H1 (cell line): ENCODE data around the gene AKAP12. TPM values are rescaled to one million over a fixed set of nuclear protein-coding genes. Genes with fewer than 3 reads are reported as not detected.

ENCODE experiments used
- CTCF ChIA-PET: fragments of 300-600 bp; sonication (Branson Sonifier 250); formaldehyde crosslinking; loops from one replicate; lab custom pipeline; 2021; ENCODE audit not compliant: partially characterized antibody; lab: Charles Lee
- POLR2A ChIA-PET: fragments of 300-600 bp; sonication (Branson Sonifier 250); formaldehyde crosslinking; loops from one replicate; lab custom pipeline; 2021; ENCODE audit warnings: inconsistent platforms; ENCODE audit not compliant: partially characterized antibody; lab: Charles Lee
- DNase-seq, 2 experiments: peaks; one replicate each; pipeline versions ENCODE4 v3.0.0 to v3.0.0-alpha.2; 2010 to 2022; ENCODE audit warnings: low spot score in 2 of 2, low read depth in 1 of 2, mixed read lengths in 1 of 2
- FAIRE-seq: peaks from 2 replicates; lab custom pipeline; 2011; peaks lifted over from hg19 to GRCh38; lab: Jason Lieb, UNC
- H2AFZ ChIP-seq: 2 replicates; pipeline ENCODE4 v1.8.1; 2012; ENCODE audit warnings: low read length, inconsistent platforms
- H2AK5ac ChIP-seq: 2 replicates; pipeline ENCODE4 v1.6.1; 2013; ENCODE audit warnings: low read depth, low read length
- H2BK120ac ChIP-seq: replicated peaks from 2 replicates; pipeline ENCODE3; 2013; ENCODE audit warnings: low read depth, low read length, inconsistent platforms
- H2BK12ac ChIP-seq: 2 replicates; pipeline ENCODE4 v1.6.1; 2013; ENCODE audit warnings: low read depth, low read length
- H2BK15ac ChIP-seq: 2 replicates; pipeline ENCODE4 v1.6.1; 2013; ENCODE audit warnings: low read length
- H2BK20ac ChIP-seq: 2 replicates; pipeline ENCODE4 v1.6.1; 2013; ENCODE audit warnings: low read length
- H2BK5ac ChIP-seq: 2 replicates; pipeline ENCODE4 v1.6.1; 2013; ENCODE audit warnings: low read depth, low read length
- H3K14ac ChIP-seq: 2 replicates; pipeline ENCODE4 v1.6.1; 2013; ENCODE audit warnings: inconsistent platforms; ENCODE audit not compliant: insufficient read length
- H3K18ac ChIP-seq: 2 replicates; pipeline ENCODE4 v1.6.1; 2013; ENCODE audit warnings: low read length; ENCODE audit errors: extremely low read depth
- H3K23ac ChIP-seq: 2 replicates; pipeline ENCODE4 v1.6.1; 2013; ENCODE audit warnings: inconsistent platforms; ENCODE audit not compliant: insufficient read length
- H3K23me2 ChIP-seq: 2 replicates; pipeline ENCODE4 v1.6.1; 2013; ENCODE audit warnings: low read depth, low read length
- H3K27ac ChIP-seq: 2 replicates; pipeline ENCODE4 v1.6.1; 2011; ENCODE audit warnings: low read depth, low read length, inconsistent platforms
- H3K27me3 ChIP-seq, 4 experiments: replicated peaks in 1 of 4; 1 replicate in 1 of 4; 2 replicates in 3 of 4; pipeline versions ENCODE4 v1.6.1 to v1.8.1; 2011 to 2013; ENCODE audit warnings: low read length in 3 of 4, mild to moderate bottlenecking in 3 of 4, inconsistent platforms in 2 of 4, mixed read lengths in 2 of 4, moderate library complexity in 1 of 4; ENCODE audit not compliant: control insufficient read depth in 3 of 4, insufficient read depth in 3 of 4; ENCODE audit errors: extremely low read depth in 1 of 4
- H3K36me3 ChIP-seq, 4 experiments: 2 replicates each; pipeline versions ENCODE4 v1.6.1 to v1.8.1; 2011 to 2013; ENCODE audit warnings: mild to moderate bottlenecking in 4 of 4, low read length in 3 of 4, moderate library complexity in 2 of 4, control low read depth in 1 of 4, inconsistent platforms in 1 of 4; ENCODE audit not compliant: insufficient read depth in 4 of 4, control insufficient read depth in 2 of 4
- H3K4ac ChIP-seq: replicated peaks from 2 replicates; pipeline ENCODE3; 2013; ENCODE audit warnings: low read length, low read depth, mixed read lengths, inconsistent platforms; ENCODE audit not compliant: insufficient read length
- H3K4me1 ChIP-seq, 4 experiments: replicated peaks in 1 of 4; 1 replicate in 1 of 4; 2 replicates in 3 of 4; pipeline versions ENCODE4 v1.6.1 to v1.8.1; 2011 to 2013; ENCODE audit warnings: low read length in 3 of 4, inconsistent platforms in 2 of 4, mixed read lengths in 1 of 4; ENCODE audit not compliant: insufficient read depth in 4 of 4, control insufficient read depth in 3 of 4
- H3K4me2 ChIP-seq, 2 experiments: 2 replicates each; pipeline versions ENCODE4 v1.6.1 to v1.8.1; 2011 to 2013; ENCODE audit warnings: low read depth in 2 of 2, low read length in 2 of 2, control low read depth in 1 of 2, inconsistent platforms in 1 of 2, mild to moderate bottlenecking in 1 of 2; ENCODE audit not compliant: insufficient read depth in 1 of 2
- H3K4me3 ChIP-seq, 4 experiments: fragments of 200-600, 300-600 bp in 1 of 4; sonication (generic), shearing (Covaris generic), sonication (Bioruptor Twin) in 1 of 4; 2 replicates each; pipeline versions ENCODE4 v1.5.1 to v1.8.1; 2011 to 2016; ENCODE audit warnings: low read length in 4 of 4, low read depth in 3 of 4, control low read depth in 2 of 4, inconsistent platforms in 2 of 4, mild to moderate bottlenecking in 2 of 4, mixed read lengths in 1 of 4, moderate library complexity in 1 of 4; ENCODE audit not compliant: insufficient read depth in 2 of 4; ENCODE audit errors: extremely low read depth in 1 of 4
- H3K56ac ChIP-seq: replicated peaks from 2 replicates; pipeline ENCODE3; 2013; ENCODE audit warnings: low read depth, mild to moderate bottlenecking, mixed read lengths, low read length, inconsistent platforms; ENCODE audit not compliant: insufficient read length
- H3K79me1 ChIP-seq: 2 replicates; pipeline ENCODE4 v1.6.1; 2013; ENCODE audit warnings: low read depth, low read length, control low read depth
- H3K79me2 ChIP-seq, 2 experiments: 2 replicates each; pipeline versions ENCODE4 v1.6.1 to v1.8.1; 2012 to 2013; ENCODE audit warnings: low read length in 2 of 2, mild to moderate bottlenecking in 2 of 2, inconsistent platforms in 1 of 2; ENCODE audit not compliant: insufficient read depth in 2 of 2, control insufficient read depth in 1 of 2
- H3K9ac ChIP-seq, 4 experiments: replicated peaks in 1 of 4; 1 replicate in 1 of 4; 2 replicates in 3 of 4; pipeline versions ENCODE4 v1.6.1 to v1.8.1; 2011 to 2013; ENCODE audit warnings: low read depth in 3 of 4, low read length in 3 of 4, control low read depth in 2 of 4, mild to moderate bottlenecking in 2 of 4, moderate library complexity in 2 of 4, inconsistent platforms in 1 of 4; ENCODE audit errors: extremely low read depth in 1 of 4
- H3K9me3 ChIP-seq, 2 experiments: 2 replicates each; pipeline versions ENCODE4 v1.6.1 to v1.8.1; 2012 to 2013; ENCODE audit warnings: mild to moderate bottlenecking in 2 of 2, moderate library complexity in 2 of 2, control low read depth in 1 of 2, inconsistent platforms in 1 of 2, low read depth in 1 of 2, low read length in 1 of 2, mixed read lengths in 1 of 2; ENCODE audit not compliant: insufficient read depth in 2 of 2
- H4K20me1 ChIP-seq, 2 experiments: replicated peaks in 1 of 2; 2 replicates each; pipeline versions ENCODE3 to v1.8.1; 2011 to 2013; ENCODE audit warnings: inconsistent platforms in 2 of 2, low read length in 2 of 2, mild to moderate bottlenecking in 1 of 2; ENCODE audit not compliant: insufficient read depth in 2 of 2, control insufficient read depth in 1 of 2
- H4K5ac ChIP-seq: 2 replicates; pipeline ENCODE4 v1.6.1; 2013; ENCODE audit warnings: low read length, low read depth, mixed read lengths, inconsistent platforms; ENCODE audit not compliant: insufficient read length
- H4K8ac ChIP-seq: 2 replicates; pipeline ENCODE4 v1.8.0; 2013; ENCODE audit warnings: mild to moderate bottlenecking, moderate library complexity, low read length, inconsistent platforms; ENCODE audit not compliant: insufficient read depth; ENCODE audit errors: extremely low read depth
- H4K91ac ChIP-seq: replicated peaks from 2 replicates; pipeline ENCODE3; 2013; ENCODE audit warnings: low read length, mixed read lengths, inconsistent platforms; ENCODE audit not compliant: insufficient read length
- ATF3 ChIP-seq: IDR thresholded peaks from 2 replicates; pipeline ENCODE4 v1.6.1; 2011; ENCODE audit warnings: low read depth, mild to moderate bottlenecking, low read length; ENCODE audit not compliant: insufficient read depth
- CBX8 ChIP-seq: fragments of 300-800, 300-1000 bp; sonication (generic); IDR thresholded peaks from 2 replicates; pipeline ENCODE4 v1.7.1; 2016; ENCODE audit warnings: low read depth, low read length, borderline replicate concordance
- CHD1 ChIP-seq: IDR thresholded peaks from 2 replicates; pipeline ENCODE4 v1.6.1; 2012; ENCODE audit warnings: low read depth, low read length, improper control_type of control experiment
- KDM4A ChIP-seq: IDR thresholded peaks from one replicate; pipeline ENCODE4 v1.7.1; 2012; ENCODE audit warnings: low read depth, mild to moderate bottlenecking, moderate library complexity, low read length, inconsistent platforms; ENCODE audit not compliant: severe bottlenecking
- PHF8 ChIP-seq: fragments of 200-600 bp; sonication (generic); conservative IDR thresholded peaks from 2 replicates; pipeline ENCODE4 v1.7.1; 2012; ENCODE audit warnings: low read depth, mild to moderate bottlenecking, inconsistent platforms, low read length, moderate library complexity
- POLR2AphosphoS5 ChIP-seq: IDR thresholded peaks from 2 replicates; pipeline ENCODE4 v1.6.1; 2011; ENCODE audit warnings: low read depth, low read length
- SIN3A ChIP-seq, 2 experiments: IDR thresholded peaks in 1 of 2; conservative IDR thresholded peaks in 1 of 2; 2 replicates each; pipeline ENCODE4 v1.6.1; 2011 to 2012; ENCODE audit warnings: low read length in 2 of 2, improper control_type of control experiment in 1 of 2, low read depth in 1 of 2, mild to moderate bottlenecking in 1 of 2
- SIRT6 ChIP-seq: IDR thresholded peaks from one replicate; pipeline ENCODE4 v1.7.1; 2012; ENCODE audit warnings: low read length, inconsistent platforms
- TAF1 ChIP-seq: IDR thresholded peaks from 2 replicates; pipeline ENCODE4 v1.6.1; 2011; ENCODE audit warnings: mild to moderate bottlenecking, low read depth, low read length
- TAF7 ChIP-seq: optimal IDR thresholded peaks from 2 replicates; pipeline ENCODE3; 2011; ENCODE audit warnings: low read depth, mild to moderate bottlenecking, inconsistent platforms, low read length, moderate library complexity, borderline replicate concordance
- TEAD4 ChIP-seq: IDR thresholded peaks from 2 replicates; pipeline ENCODE4 v1.6.1; 2012; ENCODE audit warnings: low read depth, low read length, inconsistent platforms, mixed read lengths
- WGBS, 2 experiments: shearing (Covaris generic) in 1 of 2; methylation state at CpG; one replicate each; pipeline versions ENCODE4 v1.1.6 to v1.1.7; 2013 to 2015; ENCODE audit warnings: low lambda C conversion rate in 2 of 2, mixed read lengths in 2 of 2, inconsistent platforms in 1 of 2, low coverage in 1 of 2, missing lambda C conversion rate in 1 of 2; ENCODE audit not compliant: insufficient replicate concordance in 2 of 2, insufficient coverage in 1 of 2, insufficient read length in 1 of 2; ENCODE audit errors: extremely low coverage in 1 of 2, missing lambda C conversion rate in 1 of 2; 5-methylcytosine and 5-hydroxymethylcytosine counted together
- polyA plus RNA-seq, 7 experiments: library from polyadenylated mRNA; depleted of rRNA in 3 of 7; stranded (reverse) in 5 of 7; unstranded in 2 of 7; fragments of >200 nt in 5 of 7; fragments of 200-250 nt in 2 of 7; gene quantifications; 1 replicate in 5 of 7; 2 replicates in 1 of 7; 4 replicates in 1 of 7; pipeline versions ENCODE4 v1.2.1 to v1.2.3, GENCODE V29; 2011 to 2013; ENCODE audit warnings: missing spikeins in 2 of 7, mixed read lengths in 2 of 7
- total RNA-seq: library from RNA; stranded (reverse); fragmentation: NEBNext Ultra II Directional; extraction: Animal tissue kit (Norgen Biotek cat#: 25700); gene quantifications from 2 replicates; pipeline ENCODE4 v1.2.1, GENCODE V29; 2021

AKAP12 gene
- total and polyA plus RNA-seq, 2 of the 8 experiments (the other 6 are each of a cell fraction or from before 2014, with no cell fraction given) = 14.6 to 79.2 TPM

GRCh38 chr6:151255811-151256210, 16.0 kb downstream of the AKAP12 start:
- no peak overlapping the region for H3K27ac ChIP-seq
- no peak overlapping the region for H2AFZ ChIP-seq
- H4K20me1 ChIP-seq = peaks cover 0 to 6% of the 10 kb centered on the region in 2 experiments
- H3K79me1 ChIP-seq = peaks cover 2% of the 10 kb centered on the region; the same call in 1 of the 2 replicates
- no peak overlapping the region for H3K9ac ChIP-seq
- H3K14ac ChIP-seq = no peak overlapping the region
- H3K23ac ChIP-seq = no peak overlapping the region
- H3K36me3 ChIP-seq = no peaks in the 10 kb centered on the region
- no peak overlapping the region for H3K18ac ChIP-seq
- no peak overlapping the region for H4K5ac ChIP-seq
- no peak overlapping the region for H2BK5ac ChIP-seq
- no peak overlapping the region for H2BK20ac ChIP-seq
- no peak overlapping the region for H3K4me2 ChIP-seq
- H3K79me2 ChIP-seq = peaks cover 0 to 22% of the 10 kb centered on the region in 2 experiments; a peak in 2 of 4 replicates
- H3K56ac ChIP-seq = no peak overlapping the region
- H2AK5ac ChIP-seq = no peak overlapping the region
- peaks cover 0 to 4% (median 2%) of the 10 kb centered on the region in 4 experiments; a peak in 4 of 7 replicates for H3K4me1 ChIP-seq
- no peak overlapping the region for H4K8ac ChIP-seq
- TF ChIP-seq POLR2AphosphoS5 (no peak), SIN3A (conservative IDR thresholded peaks at IDR 0.05 in 1 of 2, IDR thresholded peaks at IDR 0.05 in 1 of 2; ENCODE audit: low read depth in 1 of 2, low read length in 2 of 2) (no peak), PHF8 (no peak), TAF1 (no peak), SIRT6 (no peak), KDM4A (no peak), CHD1 (no peak), TEAD4 (no peak), TAF7 (no peak), ATF3 (no peak), CBX8 (no peak)
- no peak overlapping the region for H3K4ac ChIP-seq
- H2BK120ac ChIP-seq = no peak overlapping the region
- no peak overlapping the region for H2BK12ac ChIP-seq
- WGBS, 2 experiments = 90% methylated on average over 3 of the region's 3 CpGs; no CpG with 5 or more reads in 1 of the 2 experiments
- no peak overlapping the region for H3K4me3 ChIP-seq
- FAIRE-seq (no peak), DNase-seq (no peak)
- no peak overlapping the region for H2BK15ac ChIP-seq
- no peaks in the 10 kb centered on the region for H3K27me3 ChIP-seq
- ChIA-PET POLR2A (interaction anchor here (3.4 kb wide), 1 partner anchor 15 kb away, joined by 24 read pairs; the partner anchor contains the start of gene AKAP12), CTCF (interaction anchor here (1.0 kb wide), 1 partner anchor 65 kb away, joined by 3 read pairs; no protein-coding TSS in a partner anchor)
- no peaks in the 10 kb centered on the region for H3K9me3 ChIP-seq
- no peaks in the 10 kb centered on the region; the same call in 1 of the 2 replicates for H3K23me2 ChIP-seq
- H4K91ac ChIP-seq = no peak overlapping the region
